HepG2 (cell line): ENCODE measurements around the gene ZNF865. TPM values are rescaled to one million over a fixed set of nuclear protein-coding genes. Genes with fewer than 3 reads are reported as not detected.

Source experiments
- ATRX ChIP-seq: sonication (generic); formaldehyde crosslinking; IDR thresholded peaks from 2 replicates; pipeline ENCODE4 v1.4.0; 2020; ENCODE audit warnings: missing genetic modification reagents, borderline replicate concordance
- DDIT3 ChIP-seq: sonication (generic); formaldehyde crosslinking; IDR thresholded peaks from 2 replicates; pipeline ENCODE4 v1.4.0; 2020; ENCODE audit warnings: mild to moderate bottlenecking, missing genetic modification reagents
- ETS1 ChIP-seq: sonication (generic); formaldehyde crosslinking; IDR thresholded peaks from 2 replicates; pipeline ENCODE4 v1.4.0; 2020; ENCODE audit warnings: missing genetic modification reagents
- EZH2 ChIP-seq: conservative IDR thresholded peaks from 2 replicates; pipeline ENCODE4 v1.6.1; 2012; ENCODE audit warnings: mild to moderate bottlenecking, low read depth, low read length, moderate library complexity
- HBP1 ChIP-seq: IDR thresholded peaks from 2 replicates; pipeline ENCODE4 v1.6.1; 2016; ENCODE audit warnings: low read depth, control low read depth
- KLF13 ChIP-seq: sonication (generic); formaldehyde crosslinking; IDR thresholded peaks from 2 replicates; pipeline ENCODE4 v1.4.0; 2020; ENCODE audit warnings: mild to moderate bottlenecking, missing genetic modification reagents
- KLF6 ChIP-seq: IDR thresholded peaks from 2 replicates; pipeline ENCODE4 v1.8.0; 2016; ENCODE audit warnings: missing biosample characterization, missing genetic modification reagents
- KMT2B ChIP-seq: IDR thresholded peaks from 2 replicates; pipeline ENCODE4 v1.6.1; 2016; ENCODE audit warnings: missing genetic modification reagents, missing compliant biosample characterization
- MIXL1 ChIP-seq: IDR thresholded peaks from 2 replicates; pipeline ENCODE4 v1.6.1; 2016
- NR2F2 ChIP-seq: IDR thresholded peaks from 2 replicates; pipeline ENCODE4 v1.6.1; 2012; ENCODE audit warnings: low read depth, inconsistent platforms, borderline replicate concordance
- POLR2A ChIP-seq, 2 experiments: IDR thresholded peaks; 2 replicates each; pipeline ENCODE4 v1.6.1; 2011; ENCODE audit warnings: low read depth in 2 of 2, low read length in 2 of 2, mild to moderate bottlenecking in 1 of 2, moderate library complexity in 1 of 2; ENCODE audit not compliant: insufficient read depth in 1 of 2
- RNF219 ChIP-seq: sonication (generic); formaldehyde crosslinking; IDR thresholded peaks from 2 replicates; pipeline ENCODE4 v1.5.0; 2020; ENCODE audit warnings: mild to moderate bottlenecking, missing genetic modification reagents
- SNAPC2 ChIP-seq: sonication (generic); formaldehyde crosslinking; IDR thresholded peaks from 2 replicates; pipeline ENCODE4 v1.8.1; 2022; ENCODE audit warnings: mild to moderate bottlenecking, missing genetic modification reagents
- SOX13 ChIP-seq, 3 experiments: fragments of 450-650 bp in 1 of 3; sonication (generic) in 1 of 3; formaldehyde crosslinking in 1 of 3; IDR thresholded peaks in 2 of 3; conservative IDR thresholded peaks in 1 of 3; 2 replicates each; pipeline versions ENCODE4 v1.5.0 to v1.6.1; 2016 to 2020; ENCODE audit warnings: antibody characterized with exemption in 1 of 3, mild to moderate bottlenecking in 1 of 3, missing compliant biosample characterization in 1 of 3, missing genetic modification reagents in 1 of 3, moderate library complexity in 1 of 3
- SP2 ChIP-seq: sonication (generic); formaldehyde crosslinking; IDR thresholded peaks from 2 replicates; pipeline ENCODE4 v1.5.1; 2020; ENCODE audit warnings: mild to moderate bottlenecking, missing genetic modification reagents
- SRSF4 ChIP-seq: fragments of 200-400 bp; formaldehyde crosslinking; IDR thresholded peaks from one replicate; pipeline ENCODE4 v1.6.1; 2018; ENCODE audit warnings: mild to moderate bottlenecking, low read depth, low read length, moderate library complexity; ENCODE audit not compliant: poor library complexity, severe bottlenecking
- SRY ChIP-seq: sonication (generic); formaldehyde crosslinking; IDR thresholded peaks from 2 replicates; pipeline ENCODE4 v1.8.0; 2022; ENCODE audit warnings: mild to moderate bottlenecking, missing genetic modification reagents
- ZNF18 ChIP-seq: sonication (generic); formaldehyde crosslinking; IDR thresholded peaks from 2 replicates; pipeline ENCODE4 v1.8.0; 2022; ENCODE audit warnings: mild to moderate bottlenecking, missing genetic modification reagents; ENCODE audit not compliant: insufficient replicate concordance
- ZNF44 ChIP-seq: sonication (generic); formaldehyde crosslinking; IDR thresholded peaks from 2 replicates; pipeline ENCODE4 v1.5.1; 2020; ENCODE audit warnings: mild to moderate bottlenecking, missing genetic modification reagents
- ZNF761 ChIP-seq: sonication (generic); formaldehyde crosslinking; conservative IDR thresholded peaks from 2 replicates; pipeline ENCODE4 v1.4.0; 2020; ENCODE audit warnings: mild to moderate bottlenecking, missing genetic modification reagents
- ZNF816 ChIP-seq: sonication (generic); formaldehyde crosslinking; IDR thresholded peaks from 2 replicates; pipeline ENCODE4 v1.8.0; 2022; ENCODE audit warnings: missing genetic modification reagents, mild to moderate bottlenecking, borderline replicate concordance
- ZZZ3 ChIP-seq: sonication (generic); formaldehyde crosslinking; IDR thresholded peaks from 2 replicates; pipeline ENCODE4 v1.4.0; 2020; ENCODE audit warnings: missing genetic modification reagents, mild to moderate bottlenecking, borderline replicate concordance
- polyA plus RNA-seq, 8 experiments: library from polyadenylated mRNA; depleted of rRNA in 3 of 8; stranded (reverse) in 7 of 8; unstranded in 1 of 8; fragments of >200 nt; fragmentation: Illumina TruSeq in 4 of 8; extraction: Trizol in 4 of 8; gene quantifications; 2 replicates each; pipeline versions ENCODE4 v1.2.1 to v1.2.3, GENCODE V29; 2011 to 2016; ENCODE audit warnings: low read depth in 4 of 8, missing spikeins in 1 of 8, mixed read lengths in 1 of 8; ENCODE audit not compliant: insufficient read depth in 1 of 8
- total RNA-seq, 5 experiments: library from RNA; depleted of rRNA; stranded (reverse); fragments of >200 nt; fragmentation: Illumina TruSeq; extraction: Trizol; gene quantifications; 2 replicates each; pipeline ENCODE4 v1.2.3, GENCODE V29; 2016; ENCODE audit warnings: low read depth in 1 of 5

The ZNF865 gene
- total and polyA plus RNA-seq, 2 of the 13 experiments (the other 11 are each of a cell fraction or from before 2014, with no cell fraction given), result 0.93 to 1.0 TPM

- TF ChIP-seq ATRX (CRISPR knock-in tag) (no peak), SRY (no peak), KLF13 (CRISPR knock-in tag) (no peak), MIXL1 (CRISPR knock-in tag) (peak; percentile 69), KMT2B (CRISPR knock-in tag) (no peak), ZNF761 (CRISPR knock-in tag) (0 out of 2 replicates have a peak, but pooled peaks have one; percentile 42), HBP1 (CRISPR knock-in tag) (no peak), DDIT3 (CRISPR knock-in tag) (no peak), POLR2A (IDR thresholded peaks at IDR 0.05; ENCODE audit: insufficient read depth in 1 of 2, low read depth in 2 of 2, low read length in 2 of 2) (peak; percentile 10 to 50; a peak in 3 of 4 replicates), ZNF18 (CRISPR knock-in tag) (no peak), ZNF44 (CRISPR knock-in tag) (0 out of 2 replicates have a peak, but pooled peaks have one; percentile 71), SP2 (CRISPR knock-in tag) (peak; percentile 59), NR2F2 (peak; percentile 20; the same call in 1 of the 2 replicates), KLF6 (CRISPR knock-in tag) (no peak; the same call in 1 of the 2 replicates), ZNF816 (CRISPR knock-in tag) (0 out of 2 replicates have a peak, but pooled peaks have one; percentile 44), ETS1 (CRISPR knock-in tag) (0 out of 2 replicates have a peak, but pooled peaks have one; percentile 56), RNF219 (CRISPR knock-in tag) (no peak), ZZZ3 (no peak; the same call in 1 of the 2 replicates), SRSF4 (no peak), EZH2 (no peak), SNAPC2 (peak; percentile 72; the same call in 1 of the 2 replicates), SOX13 (IDR thresholded peaks at IDR 0.05) (0 out of 2 replicates have a peak, but pooled peaks have one; percentile 22), SOX13 (CRISPR knock-in tag; conservative IDR thresholded peaks at IDR 0.05 in 1 of 2, IDR thresholded peaks at IDR 0.05 in 1 of 2) (peak in 1 of 2 experiments; percentile 58; a peak in 2 of 4 replicates)
Measured at GRCh38 chr19:55599842-55600661, 5.4 kb upstream of the ZNF865 start, which contains the start of gene ZNF524 (continued).
